Mucosa of gallbladder (tissue), 1 donor: ENCODE results near the gene SEMA3A. TPM values are rescaled to one million over a fixed set of nuclear protein-coding genes. Genes with fewer than 3 reads are reported as not detected.

Experiments
- DNase-seq: peaks from one replicate; pipeline ENCODE4 v3.0.0-alpha.2; 2020; ENCODE audit warnings: low spot score
- total RNA-seq: library from RNA; stranded (reverse); gene quantifications from one replicate; pipeline ENCODE4 v1.2.1, GENCODE V29; 2021
- donor health status: DM: no; HTN: no; CAD: no.

The SEMA3A gene
- total RNA-seq, 1 donor from 2014 or later = 19.2 TPM

DNA sequence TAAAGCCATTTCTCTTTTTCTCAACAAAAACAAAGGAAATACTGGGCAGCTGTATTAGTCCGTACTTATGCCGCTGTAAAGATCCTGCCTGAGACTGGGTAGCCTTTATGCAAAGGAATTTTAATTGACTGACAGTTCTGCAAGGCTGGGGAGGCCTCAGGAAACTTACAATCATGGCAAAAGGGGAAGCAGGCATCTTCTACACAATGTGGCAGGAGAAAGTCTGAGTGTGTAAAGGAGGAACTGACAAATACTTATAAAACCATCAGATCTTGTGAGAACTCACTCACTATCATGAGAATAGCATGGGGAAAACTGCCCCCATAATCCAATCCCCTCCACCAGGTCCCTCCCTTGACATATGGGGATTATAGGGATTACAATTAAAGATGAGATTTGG is 264.3 kb downstream of the SEMA3A start:
- no peak for DNase-seq

DNA sequence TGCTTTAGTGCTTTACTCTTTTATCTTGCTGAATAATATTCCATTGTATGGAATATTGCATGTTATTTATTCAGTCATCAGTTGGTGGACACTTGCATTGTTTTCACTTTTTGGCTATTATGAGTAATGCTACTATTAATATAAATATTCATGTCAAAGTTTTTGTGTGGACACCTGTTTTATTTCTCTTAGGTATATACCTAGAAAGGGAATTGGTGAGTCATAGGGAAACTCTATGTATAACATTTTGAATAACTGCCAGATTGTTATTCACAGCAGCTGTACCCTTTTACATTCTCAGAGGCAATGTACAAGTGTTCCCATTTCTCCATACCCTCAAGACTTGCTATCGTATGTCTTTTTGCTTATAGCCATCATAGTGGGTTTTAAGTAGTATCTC is 268.7 kb downstream of the SEMA3A start:
- no peak for DNase-seq

DNA sequence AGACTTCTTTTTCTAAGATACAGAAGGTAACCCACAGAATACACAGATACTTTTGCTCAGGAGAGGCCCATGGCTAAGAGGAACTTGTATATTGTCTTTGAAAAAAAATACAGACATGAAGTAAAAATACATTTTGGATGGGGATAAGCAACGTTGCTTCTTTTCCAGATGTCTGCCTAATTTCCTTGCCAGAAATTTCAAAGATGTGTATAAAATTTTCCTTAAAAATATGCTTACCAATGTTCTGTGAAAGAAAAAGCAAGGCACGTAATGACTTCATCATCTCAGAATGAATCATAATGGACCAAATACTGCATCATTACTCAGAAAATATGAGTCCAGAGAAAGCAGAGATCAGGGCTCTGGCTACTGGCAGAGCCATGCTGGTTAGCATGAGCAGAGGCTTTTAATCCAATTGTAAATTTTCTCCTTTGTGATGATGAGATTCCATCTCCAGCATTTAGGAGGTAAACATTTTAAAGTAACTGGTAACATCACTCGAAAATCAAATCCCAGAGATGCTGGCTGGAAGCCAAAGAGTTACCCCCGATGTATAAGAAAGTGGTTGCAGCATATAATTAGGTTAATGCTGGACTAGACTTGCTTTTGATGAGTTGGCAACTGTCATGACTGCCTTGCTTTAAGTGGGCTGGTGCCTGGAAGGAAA is 272.5 kb downstream of the SEMA3A start:
- DNase-seq = no peak

DNA sequence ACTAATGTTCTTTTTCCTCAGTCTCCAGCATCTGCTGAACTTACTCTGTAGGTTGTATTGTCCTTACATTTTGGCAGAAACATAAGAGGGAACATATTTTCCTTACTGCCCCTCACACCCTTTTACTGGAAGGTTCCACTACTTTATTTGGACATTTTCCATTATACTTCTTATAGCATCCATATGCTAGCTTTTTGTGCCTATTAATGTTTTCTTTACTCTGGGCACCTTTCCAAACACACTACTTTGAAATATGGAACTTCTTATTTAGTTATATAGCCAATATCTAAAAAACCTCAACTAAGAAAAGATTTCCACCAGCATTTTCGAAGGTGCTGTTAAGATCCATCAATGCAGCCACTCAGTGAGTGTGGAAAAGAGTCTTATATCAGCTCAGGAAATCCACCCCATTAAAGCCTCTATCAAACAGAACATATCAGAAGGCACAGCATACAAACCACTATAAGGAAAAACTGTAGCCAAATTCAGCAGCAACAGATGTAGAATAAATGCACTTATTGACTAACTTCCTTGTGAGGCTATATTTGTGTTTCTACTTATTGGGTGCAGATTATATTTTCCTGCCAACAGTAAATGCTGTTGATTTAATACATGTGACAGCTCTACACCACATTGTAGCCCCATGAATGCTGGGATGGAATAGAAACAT is 273.2 kb downstream of the SEMA3A start:
- no peak for DNase-seq

DNA sequence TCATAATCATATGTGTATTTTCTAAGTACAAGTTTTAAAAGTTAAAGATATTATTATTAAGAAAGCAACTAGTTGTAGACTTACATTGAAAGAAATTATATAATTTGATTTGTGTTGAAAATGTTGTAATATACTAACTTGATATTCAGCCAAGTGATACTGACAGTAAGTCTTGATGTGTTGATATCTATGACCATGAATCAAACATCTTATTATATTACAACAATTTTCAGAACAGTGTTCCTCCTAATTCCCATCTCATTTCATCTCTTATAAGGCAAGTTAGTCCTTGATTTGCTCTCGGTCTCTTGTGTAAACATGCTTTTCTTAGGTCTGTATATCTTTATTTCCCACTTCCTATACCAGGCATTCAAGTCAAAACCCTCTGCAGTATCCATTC is 276.4 kb downstream of the SEMA3A start:
- DNase-seq = no peak

DNA sequence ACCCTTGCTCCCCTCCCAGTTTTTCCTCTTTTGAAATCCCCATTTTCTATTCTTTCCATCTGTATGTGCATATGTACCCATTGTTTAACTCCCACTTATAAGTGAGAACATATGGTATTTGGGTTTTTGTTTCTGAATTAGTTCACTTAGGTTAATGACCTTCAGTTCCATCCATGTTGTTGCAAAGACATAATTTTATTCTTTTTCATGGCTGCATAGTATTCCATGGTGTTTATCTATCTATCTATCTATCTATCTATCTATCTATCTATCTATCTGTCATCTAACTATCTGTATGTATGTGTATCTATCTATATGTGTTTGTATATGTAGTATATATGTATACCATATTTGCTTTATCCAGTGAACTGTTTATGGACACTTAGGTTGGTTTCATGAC is 281.4 kb downstream of the SEMA3A start:
- no peak for DNase-seq

DNA sequence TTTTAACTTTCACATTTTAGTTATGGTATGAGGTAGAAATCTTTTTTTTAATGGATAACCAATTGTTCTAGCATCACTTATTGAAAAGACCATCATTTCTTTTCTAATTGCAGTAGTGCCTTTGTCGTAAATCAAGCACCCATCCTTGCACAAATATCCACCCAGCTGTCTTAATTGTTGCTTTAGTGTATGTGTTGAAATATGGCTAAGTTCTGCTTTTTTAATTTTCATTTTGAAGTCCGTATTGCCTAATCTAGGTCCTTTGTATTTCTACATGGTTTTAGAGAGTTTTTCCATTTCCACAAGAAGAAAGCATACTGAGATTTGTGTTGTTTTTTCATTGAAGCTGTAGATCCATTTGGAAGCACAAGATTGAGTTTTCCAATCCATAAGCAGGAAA is 286.1 kb downstream of the SEMA3A start:
- DNase-seq = no peak
